Endodermal cell (in vitro differentiated cells): ENCODE measurements around the gene C3orf62. TPM values are rescaled to one million over a fixed set of nuclear protein-coding genes. Genes with fewer than 3 reads are reported as not detected.
A peak's percentile ranks its signal among the peaks of the same experiment; 100 is the strongest.

Experiments
- DNase-seq: peaks from one replicate; pipeline ENCODE4 v3.0.0-alpha.2; 2017
- H3K27ac ChIP-seq: 2 replicates; pipeline ENCODE4 v1.5.1; 2013; ENCODE audit warnings: mild to moderate bottlenecking, low read depth, low read length, moderate library complexity
- H3K27me3 ChIP-seq: 2 replicates; pipeline ENCODE4 v1.6.1; 2013; ENCODE audit warnings: mild to moderate bottlenecking, low read length, moderate library complexity; ENCODE audit not compliant: insufficient read depth, control insufficient read depth, poor library complexity, severe bottlenecking
- H3K36me3 ChIP-seq: 2 replicates; pipeline ENCODE4 v1.7.0; 2013; ENCODE audit warnings: mild to moderate bottlenecking, low read length, moderate library complexity; ENCODE audit not compliant: control insufficient read depth, insufficient read depth
- H3K4me1 ChIP-seq: one replicate; pipeline ENCODE4 v1.7.0; 2013; ENCODE audit warnings: low read length; ENCODE audit not compliant: control insufficient read depth, insufficient read depth
- H3K4me3 ChIP-seq: 2 replicates; pipeline ENCODE4 v1.5.1; 2013; ENCODE audit warnings: mild to moderate bottlenecking, low read length, moderate library complexity
- H3K9ac ChIP-seq: 2 replicates; pipeline ENCODE4 v1.6.1; 2013; ENCODE audit warnings: mild to moderate bottlenecking, low read length, moderate library complexity; ENCODE audit not compliant: poor library complexity, severe bottlenecking; ENCODE audit errors: extremely low read depth
- H3K9me3 ChIP-seq: 2 replicates; pipeline ENCODE4 v1.6.1; 2013; ENCODE audit warnings: mild to moderate bottlenecking, low read length, moderate library complexity; ENCODE audit not compliant: control insufficient read depth
- H3K27ac Mint-ChIP-seq: 2 replicates; pipeline ENCODE4 v1.8.0; 2020; ENCODE audit warnings: mixed read lengths
- H3K27me3 Mint-ChIP-seq: 2 replicates; pipeline ENCODE4 v1.8.0; 2021; ENCODE audit warnings: mild to moderate bottlenecking, mixed read lengths; ENCODE audit not compliant: insufficient read depth
- H3K36me3 Mint-ChIP-seq: 2 replicates; pipeline ENCODE4 v1.8.0; 2020; ENCODE audit warnings: low read depth, mixed read lengths
- H3K4me1 Mint-ChIP-seq: 2 replicates; pipeline ENCODE4 v1.8.0; 2020; ENCODE audit warnings: mixed read lengths
- H3K4me3 Mint-ChIP-seq: 2 replicates; pipeline ENCODE4 v1.8.0; 2020; ENCODE audit warnings: mild to moderate bottlenecking, moderate library complexity, mixed read lengths
- H3K9me3 Mint-ChIP-seq: 2 replicates; pipeline ENCODE4 v1.8.0; 2020; ENCODE audit warnings: mild to moderate bottlenecking, mixed read lengths
- CTCF ChIP-seq: fragments of 200-600 bp; sonication (generic); conservative IDR thresholded peaks from 2 replicates; pipeline ENCODE4 v1.5.0; 2021; ENCODE audit warnings: antibody characterized with exemption, mild to moderate bottlenecking
- WGBS, 2 experiments: methylation state at CpG; one replicate each; pipeline versions ENCODE4 v1.1.5 to v1.1.7; 2013; ENCODE audit warnings: missing lambda C conversion rate in 2 of 2, mixed read lengths in 1 of 2; ENCODE audit not compliant: insufficient coverage in 1 of 2, insufficient read length in 1 of 2; 5-methylcytosine and 5-hydroxymethylcytosine counted together
- total RNA-seq, 2 donors: library from RNA; stranded (reverse); fragmentation: NEBNext Ultra II Directional in 1 of 2; extraction: Animal tissue kit (Norgen Biotek cat#: 25700) in 1 of 2; gene quantifications; 2 replicates in 1 of 2; 3 replicates in 1 of 2; pipeline ENCODE4 v1.2.1, GENCODE V29; 2021

C3orf62 gene
- total RNA-seq, 2 donors from 2014 or later, result 3.6 to 4.8 TPM

- 90 to 100% methylated on average over 3 to 4 of the region's 4 CpGs for WGBS, 2 experiments
- no peaks in the 10 kb centered on the region for H3K9me3 Mint-ChIP-seq
- H3K36me3 ChIP-seq, result peaks cover 15% of the 10 kb centered on the region
- no peaks in the 10 kb centered on the region for H3K4me1 Mint-ChIP-seq
- H3K9me3 ChIP-seq, result no peaks in the 10 kb centered on the region
- no peak overlapping the region for H3K9ac ChIP-seq
- no peak for TF ChIP-seq CTCF
- H3K36me3 Mint-ChIP-seq, result peaks cover 7% of the 10 kb centered on the region
- H3K27me3 Mint-ChIP-seq, result no peaks in the 10 kb centered on the region
- H3K4me3 Mint-ChIP-seq, result no peak overlapping the region
- no peak overlapping the region for H3K27ac Mint-ChIP-seq
- H3K4me1 ChIP-seq, result no peaks in the 10 kb centered on the region
- H3K27me3 ChIP-seq, result no peaks in the 10 kb centered on the region
- DNase-seq, result no peak
- H3K4me3 ChIP-seq, result no peak overlapping the region
- no peak overlapping the region for H3K27ac ChIP-seq
These were observed 6.0 kb downstream of the C3orf62 start for GRCh38 chr3:49271047-49271446.

GRCh38 chr3:49270156-49270500 lies 6.9 kb downstream of the C3orf62 start:
- H3K27ac Mint-ChIP-seq, result no peak overlapping the region
- H3K27me3 Mint-ChIP-seq, result no peaks in the 10 kb centered on the region
- no peaks in the 10 kb centered on the region for H3K4me1 Mint-ChIP-seq
- no peak overlapping the region for H3K27ac ChIP-seq
- H3K27me3 ChIP-seq, result no peaks in the 10 kb centered on the region
- H3K9me3 Mint-ChIP-seq, result no peaks in the 10 kb centered on the region
- H3K4me1 ChIP-seq, result no peaks in the 10 kb centered on the region
- WGBS, 2 experiments, result 88 to 95% methylated on average over 2 of the region's 2 CpGs
- H3K36me3 ChIP-seq, result peaks cover 11% of the 10 kb centered on the region
- peaks cover 4% of the 10 kb centered on the region for H3K36me3 Mint-ChIP-seq
- TF ChIP-seq CTCF, result no peak
- H3K4me3 Mint-ChIP-seq, result no peak overlapping the region
- H3K9ac ChIP-seq, result no peak overlapping the region
- H3K4me3 ChIP-seq, result no peak overlapping the region
- H3K9me3 ChIP-seq, result no peaks in the 10 kb centered on the region
- no peak for DNase-seq

GRCh38 chr3:49269443-49270155 lies 7.4 kb downstream of the C3orf62 start:
- peaks cover 11% of the 10 kb centered on the region for H3K36me3 ChIP-seq
- no peak overlapping the region for H3K27ac ChIP-seq
- no peaks in the 10 kb centered on the region for H3K27me3 ChIP-seq
- peak; percentile 52 for DNase-seq
- H3K27me3 Mint-ChIP-seq, result no peaks in the 10 kb centered on the region
- no peak overlapping the region for H3K4me3 ChIP-seq
- H3K9me3 Mint-ChIP-seq, result no peaks in the 10 kb centered on the region
- H3K27ac Mint-ChIP-seq, result no peak overlapping the region
- no peak for TF ChIP-seq CTCF
- no peak overlapping the region for H3K9ac ChIP-seq
- no peaks in the 10 kb centered on the region for H3K4me1 Mint-ChIP-seq
- peaks cover 4% of the 10 kb centered on the region for H3K36me3 Mint-ChIP-seq
- H3K9me3 ChIP-seq, result no peaks in the 10 kb centered on the region
- H3K4me3 Mint-ChIP-seq, result no peak overlapping the region
- no peaks in the 10 kb centered on the region for H3K4me1 ChIP-seq
- WGBS, 2 experiments, result 92 to 95% methylated on average over 3 of the region's 3 CpGs
